ENCODE results near the gene TREM2.
"Not testable (repeated sequence)": the region's sequence is repeated elsewhere in the genome, so short reads cannot be mapped to it uniquely, and the experiment has no call there.

Gene TREM2

GRCh38 chr6:41193884-41194283 lies 31.0 kb upstream of the TREM2 start:
- no peak for DNase-seq (ENCODE audit: low read depth)
- no peak overlapping the region for H3K4me3 ChIP-seq (ENCODE audit: low read length)
- H3K9me3 ChIP-seq (ENCODE audit: control insufficient read depth, low read length): peaks cover 11% of the 10 kb centered on the region
- H3K9ac ChIP-seq (ENCODE audit: low read length): no peak overlapping the region
- H3K4me1 ChIP-seq (ENCODE audit: control insufficient read depth, insufficient read depth, low read length): no peaks in the 10 kb centered on the region
- H3K36me3 ChIP-seq (ENCODE audit: control insufficient read depth, insufficient read depth, low read length, severe bottlenecking): no peaks in the 10 kb centered on the region
- peaks cover 26% of the 10 kb centered on the region for H3K27me3 ChIP-seq (replicated peaks; ENCODE audit: control insufficient read depth, insufficient read depth, low read length)

- H3K9me3 ChIP-seq (ENCODE audit: control insufficient read depth, low read length): peaks cover 11% of the 10 kb centered on the region
- H3K27me3 ChIP-seq (replicated peaks; ENCODE audit: control insufficient read depth, insufficient read depth, low read length): peaks cover 32% of the 10 kb centered on the region
- H3K9ac ChIP-seq (ENCODE audit: low read length): no peak overlapping the region
- no peak overlapping the region for H3K4me3 ChIP-seq (ENCODE audit: low read length)
- H3K4me1 ChIP-seq (ENCODE audit: control insufficient read depth, insufficient read depth, low read length): no peaks in the 10 kb centered on the region
- DNase-seq (ENCODE audit: low read depth): no peak
- no peaks in the 10 kb centered on the region for H3K36me3 ChIP-seq (ENCODE audit: control insufficient read depth, insufficient read depth, low read length, severe bottlenecking)
Observed at GRCh38 chr6:41193171-41193734, 30.3 kb upstream of the TREM2 start.

DNA sequence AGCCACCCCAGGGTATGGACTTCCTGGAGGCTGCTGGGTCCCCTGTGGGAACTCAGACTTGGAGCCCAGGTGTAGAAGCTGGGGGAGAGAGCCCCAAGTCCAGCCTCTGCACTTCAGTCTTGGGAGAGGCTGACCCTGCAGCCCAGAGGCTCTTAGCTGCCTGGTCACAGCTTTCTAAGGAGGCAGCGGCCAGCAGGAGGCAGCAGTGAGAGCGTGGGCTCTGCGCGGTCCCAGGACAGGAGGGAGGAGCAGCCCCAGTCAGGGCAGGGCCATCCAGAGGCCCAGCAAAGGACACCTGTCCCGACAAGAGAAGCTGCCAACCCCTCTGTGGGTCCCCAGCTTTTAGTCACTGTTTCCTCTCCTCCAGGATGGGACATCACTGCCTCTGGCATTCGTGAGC lies 28.7 kb upstream of the TREM2 start:
- Histone ChIP-seq H3K27me3 (replicated peaks; ENCODE audit: control insufficient read depth, insufficient read depth, low read length) (peaks cover 39% of the 10 kb centered on the region), H3K4me3 (ENCODE audit: low read length) (no peak overlapping the region), H3K9ac (ENCODE audit: low read length) (no peak overlapping the region), H3K4me1 (ENCODE audit: control insufficient read depth, insufficient read depth, low read length) (no peaks in the 10 kb centered on the region), H3K9me3 (ENCODE audit: control insufficient read depth, low read length) (peaks cover 11% of the 10 kb centered on the region), H3K36me3 (ENCODE audit: control insufficient read depth, insufficient read depth, low read length, severe bottlenecking) (no peaks in the 10 kb centered on the region)
- DNase-seq (ENCODE audit: low read depth): peak; percentile 22

DNA sequence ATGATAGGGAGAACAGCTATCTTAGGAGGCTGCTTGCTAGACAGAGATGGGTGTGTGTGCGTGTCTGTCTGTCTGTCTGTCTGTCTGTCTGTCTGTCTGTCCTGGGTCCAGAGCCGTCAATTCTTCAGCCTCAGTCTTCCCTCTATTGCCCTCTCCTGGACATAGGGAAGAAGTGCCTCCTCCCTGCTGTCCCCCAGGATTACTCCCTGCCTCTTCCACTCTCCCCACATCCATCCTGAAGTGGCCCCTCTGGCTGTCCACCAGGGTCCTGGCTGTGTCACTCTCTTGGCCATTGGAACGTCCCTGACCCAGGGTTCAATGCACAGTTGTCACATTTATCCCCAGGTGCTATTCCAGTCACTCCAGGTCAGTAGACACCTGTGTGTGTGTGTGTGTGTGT lies 27.9 kb upstream of the TREM2 start:
- Histone ChIP-seq H3K27me3 (replicated peaks; ENCODE audit: control insufficient read depth, insufficient read depth, low read length) (peaks cover 39% of the 10 kb centered on the region), H3K4me3 (ENCODE audit: low read length) (no peak overlapping the region), H3K9me3 (ENCODE audit: control insufficient read depth, low read length) (peaks cover 11% of the 10 kb centered on the region), H3K36me3 (ENCODE audit: control insufficient read depth, insufficient read depth, low read length, severe bottlenecking) (no peaks in the 10 kb centered on the region), H3K4me1 (ENCODE audit: control insufficient read depth, insufficient read depth, low read length) (no peaks in the 10 kb centered on the region), H3K9ac (ENCODE audit: low read length) (no peak overlapping the region)
- DNase-seq (ENCODE audit: low read depth): no peak

DNA sequence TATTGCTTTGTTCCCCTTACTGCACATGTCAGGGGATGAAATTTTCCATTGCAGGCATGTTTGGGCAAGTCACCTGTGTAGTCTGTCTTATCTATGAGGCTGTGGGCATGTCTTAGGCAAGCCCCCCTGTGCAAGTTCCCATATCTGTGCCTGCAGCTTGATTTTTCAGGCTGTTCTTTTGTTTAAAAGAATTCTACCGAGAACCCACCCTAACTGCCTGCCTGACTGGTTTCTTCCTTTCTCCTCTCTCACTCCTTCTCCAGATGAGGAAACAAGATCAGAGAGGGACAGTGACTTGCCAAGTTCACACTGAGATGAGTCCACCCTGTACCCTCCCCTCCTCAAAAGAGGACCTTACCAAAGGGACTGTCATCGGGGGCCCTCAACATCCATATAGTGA lies 27.1 kb upstream of the TREM2 start:
- Histone ChIP-seq H3K36me3 (ENCODE audit: control insufficient read depth, insufficient read depth, low read length, severe bottlenecking) (no peaks in the 10 kb centered on the region), H3K9me3 (ENCODE audit: control insufficient read depth, low read length) (peaks cover 11% of the 10 kb centered on the region), H3K9ac (ENCODE audit: low read length) (no peak overlapping the region), H3K27me3 (replicated peaks; ENCODE audit: control insufficient read depth, insufficient read depth, low read length) (peaks cover 46% of the 10 kb centered on the region), H3K4me3 (ENCODE audit: low read length) (no peak overlapping the region), H3K4me1 (ENCODE audit: control insufficient read depth, insufficient read depth, low read length) (no peaks in the 10 kb centered on the region)
- DNase-seq (ENCODE audit: low read depth): no peak

DNA sequence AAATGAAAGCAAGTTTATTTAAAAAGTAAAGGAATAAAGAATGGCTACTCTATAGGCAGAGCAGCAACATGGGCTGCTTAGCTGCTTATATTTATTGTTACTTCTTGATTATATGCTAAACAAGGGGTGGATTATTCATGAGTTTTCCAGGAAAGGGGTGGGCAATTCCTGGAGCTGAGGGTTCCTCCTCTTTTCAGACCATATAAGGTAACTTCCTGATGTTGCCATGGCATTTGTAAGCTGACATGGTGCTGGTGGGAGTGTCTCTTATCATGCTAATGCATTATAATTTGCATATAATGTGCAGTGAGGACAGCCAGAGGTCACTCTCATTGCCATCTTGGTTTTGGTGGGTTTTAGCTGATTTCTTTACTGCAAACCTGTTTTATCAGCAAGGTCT lies 26.1 kb upstream of the TREM2 start:
- not testable (repeated sequence) for H3K36me3 ChIP-seq (ENCODE audit: control insufficient read depth, insufficient read depth, low read length, severe bottlenecking); H3K4me3 ChIP-seq (ENCODE audit: low read length); H3K9ac ChIP-seq (ENCODE audit: low read length); DNase-seq (ENCODE audit: low read depth); H3K4me1 ChIP-seq (ENCODE audit: control insufficient read depth, insufficient read depth, low read length)
- H3K27me3 ChIP-seq (replicated peaks; ENCODE audit: control insufficient read depth, insufficient read depth, low read length): peaks cover 44% of the 10 kb centered on the region
- H3K9me3 ChIP-seq (ENCODE audit: control insufficient read depth, low read length): peaks cover 11% of the 10 kb centered on the region

GRCh38 chr6:41187924-41188886 lies 25.3 kb upstream of the TREM2 start:
- no peak overlapping the region for H3K4me3 ChIP-seq (ENCODE audit: low read length)
- no peak for DNase-seq (ENCODE audit: low read depth)

GRCh38 chr6:41186031-41186562 lies 23.2 kb upstream of the TREM2 start:
- no peaks in the 10 kb centered on the region for H3K36me3 ChIP-seq (ENCODE audit: control insufficient read depth, insufficient read depth, low read length, severe bottlenecking)
- H3K27me3 ChIP-seq (replicated peaks; ENCODE audit: control insufficient read depth, insufficient read depth, low read length): peaks cover 38% of the 10 kb centered on the region
- H3K4me1 ChIP-seq (ENCODE audit: control insufficient read depth, insufficient read depth, low read length): no peaks in the 10 kb centered on the region
- H3K9ac ChIP-seq (ENCODE audit: low read length): no peak overlapping the region
- peaks cover 11% of the 10 kb centered on the region for H3K9me3 ChIP-seq (ENCODE audit: control insufficient read depth, low read length)
- DNase-seq (ENCODE audit: low read depth): no peak
- H3K4me3 ChIP-seq (ENCODE audit: low read length): no peak overlapping the region

More at GRCh38 chr6:41187924-41188886, 25.3 kb upstream of the TREM2 start:
- Histone ChIP-seq H3K4me1 (ENCODE audit: control insufficient read depth, insufficient read depth, low read length) (no peaks in the 10 kb centered on the region), H3K36me3 (ENCODE audit: control insufficient read depth, insufficient read depth, low read length, severe bottlenecking) (no peaks in the 10 kb centered on the region), H3K9ac (ENCODE audit: low read length) (no peak overlapping the region), H3K27me3 (replicated peaks; ENCODE audit: control insufficient read depth, insufficient read depth, low read length) (peaks cover 42% of the 10 kb centered on the region), H3K9me3 (ENCODE audit: control insufficient read depth, low read length) (peaks cover 11% of the 10 kb centered on the region)

DNA sequence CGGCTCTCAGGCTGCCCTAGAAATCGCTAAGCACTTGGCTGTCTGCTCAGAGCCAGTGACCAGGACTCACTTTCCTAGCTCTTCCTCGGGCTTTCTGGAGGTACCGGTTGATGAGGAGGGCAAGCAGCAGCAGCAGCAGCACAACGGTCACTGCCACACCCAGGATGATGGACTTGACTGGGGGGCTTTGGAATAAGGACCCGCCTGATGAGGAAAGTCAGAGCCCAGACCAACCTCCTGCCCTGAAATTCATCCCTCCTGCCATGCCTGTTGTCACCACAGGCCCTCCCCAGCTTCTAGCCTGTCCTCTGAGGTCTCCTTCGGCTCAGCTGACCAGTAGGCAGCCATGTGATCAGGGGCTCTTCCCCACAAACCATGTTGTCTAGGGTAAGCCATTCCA lies 21.8 kb upstream of the TREM2 start:
- H3K27me3 ChIP-seq (replicated peaks; ENCODE audit: control insufficient read depth, insufficient read depth, low read length): peaks cover 44% of the 10 kb centered on the region
- H3K4me1 ChIP-seq (ENCODE audit: control insufficient read depth, insufficient read depth, low read length): no peaks in the 10 kb centered on the region
- no peak for DNase-seq (ENCODE audit: low read depth)
- H3K9ac ChIP-seq (ENCODE audit: low read length): no peak overlapping the region
- H3K36me3 ChIP-seq (ENCODE audit: control insufficient read depth, insufficient read depth, low read length, severe bottlenecking): no peaks in the 10 kb centered on the region
- H3K4me3 ChIP-seq (ENCODE audit: low read length): no peak overlapping the region
- H3K9me3 ChIP-seq (ENCODE audit: control insufficient read depth, low read length): peaks cover 4% of the 10 kb centered on the region

DNA sequence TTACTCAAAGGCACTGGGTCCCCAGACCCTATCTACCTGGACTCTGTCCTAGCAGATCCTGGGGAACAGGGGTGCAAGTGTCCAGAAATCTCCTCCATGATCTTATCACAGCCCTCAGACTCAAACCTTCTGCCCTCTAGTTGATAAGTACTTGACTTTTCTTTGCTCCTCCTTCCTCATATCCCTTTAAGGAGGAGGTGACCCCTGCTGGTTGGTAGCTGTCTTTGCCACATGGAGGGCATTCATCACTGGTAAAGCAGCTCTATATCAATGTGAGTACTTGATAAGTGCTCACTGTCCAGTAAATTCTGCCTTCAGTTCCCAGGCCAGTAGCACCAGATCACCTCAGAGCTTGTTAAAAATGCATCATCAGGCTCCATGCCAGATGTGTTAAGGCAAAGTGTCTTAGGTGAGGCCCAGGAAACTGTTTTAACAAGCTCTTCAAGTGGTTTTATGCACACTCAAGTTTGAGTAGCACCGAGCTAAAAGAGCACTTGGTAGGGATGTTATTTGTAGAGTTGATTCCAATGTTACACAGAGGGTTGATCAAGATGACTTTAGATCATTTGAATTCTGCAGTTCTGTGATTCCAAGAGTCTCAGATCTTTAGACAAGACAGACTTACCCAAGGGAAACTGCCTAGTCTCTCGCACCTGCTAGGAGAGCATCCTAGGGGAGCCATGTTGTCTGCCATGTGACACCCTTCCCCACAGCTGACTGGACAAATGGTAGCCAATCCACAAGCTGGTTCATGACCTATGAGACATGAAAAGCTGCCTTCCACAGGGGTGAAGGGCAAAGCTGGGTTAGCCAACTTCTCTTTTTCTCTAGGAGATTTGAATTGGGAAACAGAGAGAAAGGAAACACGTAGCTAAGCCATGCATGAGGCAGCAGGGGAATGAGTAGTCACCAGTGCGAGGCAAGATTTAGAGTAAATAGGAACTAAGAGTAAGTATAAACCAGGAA lies 19.4 kb upstream of the TREM2 start:
- Histone ChIP-seq H3K4me3 (ENCODE audit: low read length) (no peak overlapping the region), H3K36me3 (ENCODE audit: control insufficient read depth, insufficient read depth, low read length, severe bottlenecking) (no peaks in the 10 kb centered on the region), H3K27me3 (replicated peaks; ENCODE audit: control insufficient read depth, insufficient read depth, low read length) (peaks cover 42% of the 10 kb centered on the region), H3K9me3 (ENCODE audit: control insufficient read depth, low read length) (no peaks in the 10 kb centered on the region), H3K9ac (ENCODE audit: low read length) (no peak overlapping the region), H3K4me1 (ENCODE audit: control insufficient read depth, insufficient read depth, low read length) (no peaks in the 10 kb centered on the region)
- peak; percentile 65 for DNase-seq (ENCODE audit: low read depth)

Measured in adipocyte (in vitro differentiated cells).